ENCODE measurements around the gene NSG2.

NSG2 gene

DNA sequence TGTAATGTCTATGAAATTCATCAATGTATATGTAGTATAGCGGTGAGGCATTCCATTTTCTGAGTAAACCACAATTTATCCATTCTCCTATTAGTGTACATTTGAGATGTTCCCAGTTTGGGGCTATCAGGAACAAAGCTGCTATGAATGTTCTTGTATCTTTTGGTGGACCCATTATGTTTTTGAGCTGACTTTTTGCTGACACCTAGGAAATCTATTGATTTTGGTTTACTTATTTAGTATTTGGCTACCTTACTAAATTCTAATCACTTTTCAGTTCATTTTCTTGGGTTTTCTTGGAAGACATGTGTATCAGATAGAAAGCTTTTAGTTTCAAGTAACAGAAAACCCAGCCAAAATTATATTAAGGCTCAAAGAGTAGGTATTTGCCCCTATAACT lies 13.7 kb downstream of the NSG2 start:
- no peak for DNase-seq (ENCODE audit: low read depth)

DNA sequence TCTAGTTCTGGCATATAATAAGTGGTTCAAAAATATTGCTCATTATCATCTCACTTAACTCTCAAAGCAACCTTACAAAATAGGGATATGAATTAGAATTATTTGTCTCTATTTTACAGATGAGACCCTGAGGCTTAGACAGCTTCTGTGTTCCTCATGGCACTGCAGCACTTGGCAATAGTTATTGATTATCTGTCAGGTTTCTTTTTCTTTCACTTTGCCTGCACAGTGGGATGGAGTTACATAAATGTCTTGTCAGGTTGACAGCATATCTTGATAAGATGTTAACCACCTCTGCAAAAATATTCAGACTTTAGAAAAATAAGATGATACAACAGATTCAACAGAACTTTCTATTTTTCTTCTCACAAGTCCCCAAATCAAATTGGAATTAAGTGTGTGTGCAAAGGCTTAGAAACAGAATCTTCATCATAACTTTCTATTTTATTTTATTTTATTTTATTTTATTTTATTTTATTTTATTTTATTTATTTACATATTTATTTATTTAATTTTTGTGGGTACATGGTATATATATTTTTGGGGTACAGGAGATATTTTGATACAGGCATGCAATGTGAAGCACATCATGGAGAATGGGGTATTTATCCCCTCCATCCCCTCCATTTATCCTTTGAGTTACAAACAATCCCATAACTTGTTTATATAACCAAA lies 17.7 kb downstream of the NSG2 start:
- DNase-seq (ENCODE audit: low read depth): no peak

DNA sequence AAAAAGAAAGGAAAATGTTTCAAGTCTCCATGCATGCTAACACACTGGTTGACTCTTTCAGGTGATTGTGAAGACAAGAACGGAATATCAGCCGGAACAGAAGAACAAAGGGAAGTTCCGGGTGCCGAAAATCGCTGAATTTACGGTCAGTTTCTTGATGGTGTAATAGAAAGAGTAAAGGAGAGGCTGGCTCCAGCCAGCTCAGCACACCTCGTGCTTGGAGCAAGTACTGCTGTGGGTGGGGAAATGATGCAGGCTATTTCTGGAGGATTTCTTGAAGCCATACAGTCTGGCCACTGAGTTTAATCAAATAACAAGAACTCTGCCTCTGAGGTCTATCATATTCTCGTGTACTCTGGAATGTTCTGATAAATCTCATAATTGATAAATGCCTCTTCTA lies 18.7 kb downstream of the NSG2 start:
- DNase-seq (ENCODE audit: low read depth): no peak

DNA sequence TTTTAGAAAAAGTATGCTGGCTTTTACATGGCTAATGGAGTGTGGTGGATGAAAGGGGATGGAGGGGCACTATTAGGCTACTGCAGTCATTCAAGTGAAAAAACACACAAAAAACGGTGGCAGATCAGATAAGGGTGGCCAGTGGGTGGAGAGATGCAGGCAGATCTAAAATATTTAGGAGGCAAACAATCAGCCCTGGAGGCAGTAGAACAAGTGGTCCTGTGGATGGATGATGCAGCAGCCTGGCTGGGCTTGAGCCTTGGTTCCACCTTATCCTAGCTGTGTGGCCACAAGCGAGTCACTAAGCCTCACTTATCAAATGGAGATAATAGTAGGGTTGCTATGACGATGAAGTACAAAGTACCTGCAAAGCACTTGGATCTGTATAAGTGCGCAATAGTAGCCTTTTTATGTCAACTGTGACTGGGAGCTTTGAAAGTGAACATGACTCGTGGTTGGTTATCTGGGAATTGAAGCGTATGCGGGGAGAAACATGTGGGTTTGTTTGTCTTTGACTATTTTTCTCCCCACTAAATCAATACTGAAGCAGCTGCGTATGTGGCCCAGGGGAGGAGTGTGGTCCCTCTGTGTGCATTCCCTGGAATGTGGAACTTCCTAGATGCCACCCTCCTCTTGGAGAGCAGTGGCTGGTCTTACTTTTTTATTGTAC lies 20.2 kb downstream of the NSG2 start:
- no peak for DNase-seq (ENCODE audit: low read depth)

DNA sequence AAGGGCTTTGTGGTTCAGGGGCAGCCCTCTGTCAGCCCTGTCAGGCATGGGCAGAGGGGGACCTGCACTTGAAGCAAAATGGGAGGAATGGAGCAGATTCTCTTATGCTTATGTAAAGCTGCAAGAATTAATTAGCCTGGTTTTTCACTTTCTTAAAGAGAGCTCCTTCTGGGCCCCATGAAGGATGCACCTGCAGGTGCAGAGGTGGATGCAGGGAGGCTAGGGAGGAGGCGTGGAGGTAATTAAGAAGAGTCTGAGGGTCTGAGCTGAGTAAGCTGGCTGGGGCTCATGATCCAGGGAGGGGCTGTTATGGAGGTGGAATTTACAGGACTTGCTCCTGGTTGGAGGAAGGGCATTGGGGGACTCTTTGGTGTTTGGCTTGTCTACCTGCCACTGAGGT lies 22.0 kb downstream of the NSG2 start:
- DNase-seq (ENCODE audit: low read depth): no peak

DNA sequence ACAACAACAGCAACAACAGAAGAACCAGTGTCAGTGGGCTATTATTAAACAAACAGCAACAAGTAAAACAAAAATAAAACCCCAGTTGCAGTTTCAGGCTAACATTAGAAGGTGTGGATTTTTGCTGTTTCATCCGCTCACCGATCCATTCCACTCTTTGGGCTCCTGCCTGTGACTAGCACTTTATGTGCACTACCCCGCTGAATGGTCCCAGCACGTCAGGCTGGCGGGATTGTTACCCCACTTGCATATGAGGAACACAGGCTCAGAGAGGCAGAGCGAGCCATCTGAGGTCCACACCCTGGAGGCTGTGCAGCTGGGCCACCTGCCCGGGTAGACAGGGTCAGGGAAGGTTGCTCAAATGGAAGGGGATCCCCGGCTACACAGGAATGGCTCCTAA lies 26.0 kb downstream of the NSG2 start:
- DNase-seq (ENCODE audit: low read depth): no peak

- no peak for DNase-seq (ENCODE audit: low read depth)
Observed at GRCh38 chr5:174073122-174073660, 27.7 kb downstream of the NSG2 start.

DNA sequence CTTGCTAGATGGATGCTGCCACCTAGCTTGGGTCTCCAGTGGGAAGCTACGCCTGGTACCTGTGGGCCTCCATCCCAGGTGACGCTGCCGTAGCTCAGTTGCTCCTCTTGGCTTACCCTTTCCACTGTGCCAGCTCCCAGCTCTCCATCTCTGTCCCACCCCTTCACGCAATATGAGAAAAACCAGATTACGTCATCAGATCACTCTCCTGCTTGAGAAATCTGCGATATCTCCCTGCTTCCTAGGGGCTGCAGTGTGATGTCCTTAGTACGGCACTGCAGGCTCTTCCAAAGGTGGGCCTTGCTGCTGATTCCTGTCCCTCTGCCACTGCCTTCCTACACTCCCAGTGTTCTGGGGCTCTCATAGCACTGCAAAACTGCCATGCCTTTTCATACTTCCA lies 28.9 kb downstream of the NSG2 start:
- no peak for DNase-seq (ENCODE audit: low read depth)

DNA sequence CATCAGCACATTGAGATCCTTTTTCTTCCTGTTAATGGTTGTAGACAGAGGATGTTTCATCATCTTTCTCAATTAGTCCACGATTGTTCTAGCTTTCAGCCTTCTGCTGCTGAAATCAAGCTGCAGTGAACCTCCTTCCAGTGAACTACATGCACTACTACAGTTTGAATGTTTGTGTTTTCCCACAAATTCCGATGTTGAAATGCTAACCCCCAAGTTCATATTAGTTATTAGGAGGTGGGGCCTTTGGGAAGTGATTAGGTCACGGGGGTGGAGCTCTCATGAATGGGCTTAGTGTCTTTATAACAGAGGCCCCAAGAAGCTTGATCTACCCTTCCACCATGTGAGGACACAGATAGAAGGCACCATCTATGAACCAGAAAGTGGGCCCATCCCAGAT lies 32.9 kb downstream of the NSG2 start:
- no peak for DNase-seq (ENCODE audit: low read depth)

- no peak for DNase-seq (ENCODE audit: low read depth)
Observed at GRCh38 chr5:174082286-174082685, 36.8 kb downstream of the NSG2 start.

DNA sequence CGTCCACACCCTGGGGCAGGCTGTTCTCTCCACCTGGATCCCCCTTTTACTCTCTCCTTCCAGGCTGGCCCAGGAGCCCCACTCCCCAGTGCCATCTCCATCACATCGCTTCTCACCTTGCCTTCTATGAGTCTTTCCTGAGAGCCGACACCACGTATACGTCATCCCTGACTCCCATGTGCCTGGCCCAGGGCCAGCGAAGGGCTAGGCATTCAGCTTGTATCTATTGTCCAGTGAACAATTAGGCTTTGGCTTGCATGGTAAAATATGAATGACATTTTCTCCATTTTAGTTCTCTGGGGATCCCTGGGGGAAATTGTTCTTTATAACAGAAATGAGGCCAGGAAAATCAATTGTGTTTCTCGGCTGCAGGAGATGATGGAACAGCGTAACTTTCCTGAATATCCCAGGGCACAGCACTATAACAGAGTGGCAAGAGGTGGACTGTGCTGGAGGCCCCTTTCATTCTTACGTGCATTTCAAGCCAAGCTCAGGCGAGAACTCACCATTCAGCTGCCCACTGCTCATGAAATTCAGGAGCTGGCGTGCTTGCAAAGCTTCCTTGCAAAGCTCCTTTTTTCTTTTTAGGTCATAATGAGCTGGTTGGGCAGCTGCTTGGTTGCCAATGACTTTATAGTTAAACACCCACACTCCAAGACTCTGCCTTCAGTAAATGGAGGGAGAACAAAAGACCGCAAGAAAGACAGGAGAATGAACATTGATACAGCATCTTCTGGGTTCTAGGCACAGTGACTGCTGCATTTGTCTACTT lies 37.7 kb downstream of the NSG2 start:
- no peak for DNase-seq (ENCODE audit: low read depth)

- DNase-seq (ENCODE audit: low read depth): no peak
Observed at GRCh38 chr5:174084691-174085154, 39.2 kb downstream of the NSG2 start.

DNA sequence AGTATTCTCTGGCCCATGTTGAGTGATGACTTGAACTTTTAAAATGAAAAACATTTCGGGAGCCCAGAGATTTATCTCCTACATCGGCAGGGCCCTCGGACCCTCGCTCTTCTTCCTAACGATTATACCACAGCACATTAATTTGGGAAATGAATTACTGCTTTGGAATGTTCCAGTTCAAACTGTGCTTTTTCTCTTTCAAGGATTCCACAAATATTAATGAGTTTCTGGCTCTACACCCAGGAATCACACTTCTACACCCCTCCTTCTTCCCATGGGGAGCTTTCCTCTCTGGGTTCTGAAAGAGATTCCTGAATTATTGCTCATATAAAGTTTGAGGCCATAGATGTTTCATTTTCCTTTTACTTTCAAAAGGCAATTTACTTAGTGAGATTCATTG lies 41.2 kb downstream of the NSG2 start:
- no peak for DNase-seq (ENCODE audit: low read depth)

DNA sequence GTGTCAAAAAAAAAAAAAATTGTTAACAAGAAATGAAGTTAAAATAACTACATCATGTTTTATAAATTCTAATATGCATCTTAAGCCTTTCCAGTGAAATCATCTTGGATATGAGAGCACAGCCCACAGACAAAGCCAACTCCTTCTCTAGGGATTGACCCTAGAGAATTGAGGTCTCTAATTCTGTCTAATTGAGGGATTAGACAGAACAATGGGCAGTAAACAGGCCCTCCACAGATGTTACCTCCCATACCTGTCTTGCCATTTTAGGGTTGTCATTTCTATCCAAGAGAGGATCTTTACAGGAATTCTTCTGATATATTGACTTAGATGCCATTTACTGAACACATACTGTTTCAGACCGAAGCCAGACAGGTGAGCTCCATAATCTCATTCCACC lies 42.3 kb downstream of the NSG2 start:
- no peak for DNase-seq (ENCODE audit: low read depth)

DNA sequence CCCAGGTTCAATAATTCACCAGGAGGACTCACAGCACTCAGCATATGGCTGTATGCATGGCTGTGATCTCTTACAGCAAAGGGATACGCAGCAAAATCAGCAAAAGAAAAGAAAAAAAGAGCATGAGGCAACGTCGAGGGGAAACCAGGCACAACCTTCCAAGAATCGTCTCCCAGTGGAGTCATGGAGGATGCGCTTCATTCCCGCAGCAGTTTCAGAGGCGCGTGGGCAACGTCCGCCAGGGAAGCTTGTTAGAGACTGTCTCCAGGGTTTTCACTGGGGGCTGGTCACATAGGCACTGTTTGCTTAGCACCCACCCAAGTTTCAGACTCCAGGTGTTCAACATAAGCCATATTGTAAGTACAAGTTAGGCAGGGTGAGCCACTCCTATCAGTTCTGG lies 44.6 kb downstream of the NSG2 start:
- DNase-seq (ENCODE audit: low read depth): no peak

- no peak for DNase-seq (ENCODE audit: low read depth)
Observed at GRCh38 chr5:174093123-174093522, 47.6 kb downstream of the NSG2 start.

DNA sequence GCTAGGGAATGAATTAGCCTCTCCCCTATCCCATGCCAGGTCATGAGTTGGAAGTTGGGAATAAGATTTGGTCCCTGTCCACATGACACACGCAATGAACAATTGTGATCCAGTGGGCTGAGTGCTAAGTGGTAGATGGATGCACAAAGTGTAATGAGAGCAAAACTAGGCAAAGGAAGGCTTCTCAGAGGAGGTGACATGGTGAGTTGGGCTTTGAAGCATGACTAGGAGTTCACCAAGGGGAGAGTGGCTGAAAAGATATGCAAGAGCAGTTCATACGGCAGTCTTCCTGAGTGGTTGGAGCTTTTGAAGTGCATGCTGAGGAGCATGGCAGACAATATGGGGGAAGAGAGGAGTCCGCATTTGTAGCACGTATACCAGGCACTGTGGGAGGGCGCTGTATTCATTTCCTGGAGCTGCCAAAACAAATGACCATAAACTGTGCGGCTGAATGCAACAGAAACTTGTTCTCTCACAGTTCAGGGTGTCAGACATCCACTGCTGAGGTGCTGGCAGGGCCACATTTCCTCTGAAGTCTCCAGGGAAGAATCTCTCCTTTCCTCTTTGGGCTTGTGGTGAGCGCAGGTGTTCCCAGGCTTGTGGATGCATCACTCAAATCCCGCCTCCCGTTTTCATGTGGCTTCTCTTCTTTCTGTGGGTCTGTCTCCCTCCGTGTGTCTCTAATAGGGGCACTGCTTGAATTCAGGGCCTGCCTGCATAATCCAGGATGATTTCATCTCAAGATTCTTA lies 49.5 kb downstream of the NSG2 start:
- DNase-seq (ENCODE audit: low read depth): no peak

DNA sequence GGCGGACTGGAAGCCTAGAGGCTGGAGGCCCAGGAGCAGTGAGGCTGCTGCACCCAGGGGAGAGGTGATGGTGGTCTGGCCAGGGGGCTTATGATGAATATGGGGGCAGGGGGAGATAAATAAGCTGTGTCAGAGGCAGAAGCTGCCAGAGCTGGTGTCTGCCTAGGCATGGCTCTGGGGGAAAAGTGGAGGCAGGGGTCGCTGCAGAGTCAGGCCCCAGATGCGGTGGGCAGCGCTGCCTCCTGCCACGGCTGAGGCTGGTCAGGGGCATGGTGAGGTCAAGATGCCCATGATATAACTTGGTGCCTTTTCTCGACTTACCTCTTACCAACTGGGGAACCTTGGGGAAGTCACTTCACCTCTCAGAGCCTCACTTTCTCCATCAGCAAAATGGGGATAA lies 51.1 kb downstream of the NSG2 start:
- no peak for DNase-seq (ENCODE audit: low read depth)

- no peak for DNase-seq (ENCODE audit: low read depth)
Observed at GRCh38 chr5:174097486-174098185, 52.1 kb downstream of the NSG2 start.

GRCh38 chr5:174098694-174099093 lies 53.2 kb downstream of the NSG2 start:
- DNase-seq (ENCODE audit: low read depth): no peak

DNA sequence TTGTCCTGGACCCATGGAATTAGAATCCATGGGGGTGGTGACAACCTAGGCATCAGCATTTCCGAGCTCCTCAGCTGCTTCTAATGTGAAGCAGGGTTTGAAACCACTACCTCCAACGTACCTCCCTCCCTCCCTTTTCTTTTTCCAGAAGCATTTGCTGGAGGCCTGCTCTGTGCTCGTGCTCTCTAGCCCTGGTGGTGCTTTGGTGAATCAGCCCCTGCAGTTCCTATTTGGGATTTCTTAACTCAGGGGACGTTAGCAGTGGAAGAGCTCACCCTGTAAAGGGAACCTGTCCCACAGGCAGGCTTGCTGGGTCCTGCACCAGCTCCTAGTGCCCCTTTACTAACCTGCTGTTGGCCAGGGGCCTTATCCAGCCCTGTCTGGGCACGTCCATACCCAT lies 55.0 kb downstream of the NSG2 start:
- no peak for DNase-seq (ENCODE audit: low read depth)
